Psoas muscle (tissue), 8 donors: ENCODE results near the gene STK39. TPM values are rescaled to one million over a fixed set of nuclear protein-coding genes. Genes with fewer than 3 reads are reported as not detected.

Experiments
- ATAC-seq, 4 donors: fragments of 200-7000 bp; cut with Tn5 transposase; one replicate each; pipeline ENCODE4 v1.9.1; 2020; ENCODE audit warnings: moderate library complexity in 3 of 4, mild to moderate bottlenecking in 2 of 4
- DNase-seq, 2 donors: peaks; one replicate each; pipeline ENCODE4 v3.0.0-alpha.2; 2020
- H3K27ac ChIP-seq: fragments of 200-600 bp; one replicate; pipeline ENCODE4 v1.8.0; 2022
- H3K27me3 ChIP-seq, 3 donors: fragments of 200-600 bp in 1 of 3; one replicate each; pipeline versions ENCODE4 v1.6.1 to v1.8.0; 2013 to 2022; ENCODE audit warnings: low read length in 2 of 3, mild to moderate bottlenecking in 2 of 3, moderate library complexity in 1 of 3; ENCODE audit not compliant: insufficient read depth in 3 of 3
- H3K36me3 ChIP-seq, 2 donors: fragments of 200-600 bp in 1 of 2; one replicate each; pipeline versions ENCODE4 v1.6.1 to v1.8.0; 2013 to 2022; ENCODE audit warnings: low read depth in 1 of 2, mild to moderate bottlenecking in 1 of 2, moderate library complexity in 1 of 2; ENCODE audit not compliant: insufficient read depth in 1 of 2
- H3K4me1 ChIP-seq: fragments of 200-600 bp; one replicate; pipeline ENCODE4 v1.8.0; 2022
- H3K4me3 ChIP-seq: fragments of 200-600 bp; one replicate; pipeline ENCODE4 v1.8.0; 2022; ENCODE audit warnings: mild to moderate bottlenecking
- H3K9me3 ChIP-seq: fragments of 200-600 bp; one replicate; pipeline ENCODE4 v1.8.0; 2022
- WGBS, 3 donors: extraction: QIAGEN DNeasy Blood & Tissue Kit; methylation state at CpG; one replicate each; pipeline versions ENCODE4 v1.1.6 to v1.1.7; 2013; 5-methylcytosine and 5-hydroxymethylcytosine counted together
- intact Hi-C, 2 donors: fragments of 100-400 bp; cut with DNase I; formaldehyde crosslinking; loops; one replicate each; pipeline versions ENCODE4 v1.11.0 to v1.14.2; 2022
- polyA plus RNA-seq, 3 donors: library from polyadenylated mRNA; stranded (reverse); fragments of 200-250 nt; gene quantifications; one replicate each; pipeline ENCODE4 v1.2.3, GENCODE V29; 2013
- total RNA-seq, 4 donors: library from RNA; stranded (reverse); fragmentation: NEBNext Ultra II Directional in 2 of 4; extraction: Animal tissue kit (Norgen Biotek cat#: 25700) in 2 of 4; gene quantifications; one replicate each; pipeline versions ENCODE4 v1.2.1 to v1.2.4, GENCODE V29; 2021 to 2023
- TF ChIP-seq, protein P1 (sequence below): fragments of 200-600 bp; IDR thresholded peaks from one replicate; pipeline ENCODE4 v1.8.0; 2022; ENCODE audit warnings: antibody characterized with exemption
- donor health status: healthy with polysubstance abuse.
- donor health status: DM: no; HTN: no; CAD: no; lungs with moderate emphysema.
- donor health status: Bipolar disorder and iron deficiency.
- donor health status: healthy.
- donor health status: DM: yes; HTN: yes; CAD: no.
- donor health status: DM: no; HTN: no; CAD: no.
- donor health status: DM: no; HTN: no; CAD: no.
- donor health status: DM: yes; HTN: yes; CAD: no.

The STK39 gene
- total and polyA plus RNA-seq, 7 donors: 2.3 to 10.0 (median 4.9) TPM

- ATAC-seq (peak in 2 of 4 donors; percentile 3 to 7), DNase-seq (no peak)
- TF ChIP-seq, protein P1, sequence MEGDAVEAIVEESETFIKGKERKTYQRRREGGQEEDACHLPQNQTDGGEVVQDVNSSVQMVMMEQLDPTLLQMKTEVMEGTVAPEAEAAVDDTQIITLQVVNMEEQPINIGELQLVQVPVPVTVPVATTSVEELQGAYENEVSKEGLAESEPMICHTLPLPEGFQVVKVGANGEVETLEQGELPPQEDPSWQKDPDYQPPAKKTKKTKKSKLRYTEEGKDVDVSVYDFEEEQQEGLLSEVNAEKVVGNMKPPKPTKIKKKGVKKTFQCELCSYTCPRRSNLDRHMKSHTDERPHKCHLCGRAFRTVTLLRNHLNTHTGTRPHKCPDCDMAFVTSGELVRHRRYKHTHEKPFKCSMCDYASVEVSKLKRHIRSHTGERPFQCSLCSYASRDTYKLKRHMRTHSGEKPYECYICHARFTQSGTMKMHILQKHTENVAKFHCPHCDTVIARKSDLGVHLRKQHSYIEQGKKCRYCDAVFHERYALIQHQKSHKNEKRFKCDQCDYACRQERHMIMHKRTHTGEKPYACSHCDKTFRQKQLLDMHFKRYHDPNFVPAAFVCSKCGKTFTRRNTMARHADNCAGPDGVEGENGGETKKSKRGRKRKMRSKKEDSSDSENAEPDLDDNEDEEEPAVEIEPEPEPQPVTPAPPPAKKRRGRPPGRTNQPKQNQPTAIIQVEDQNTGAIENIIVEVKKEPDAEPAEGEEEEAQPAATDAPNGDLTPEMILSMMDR: no peak
- intact Hi-C loops: no loop called here
- Histone ChIP-seq H3K36me3 (no peaks in the 10 kb centered on the region), H3K4me3 (peak overlapping the region; percentile 82), H3K4me1 (no peaks in the 10 kb centered on the region), H3K27me3 (no peaks in the 10 kb centered on the region), H3K9me3 (no peaks in the 10 kb centered on the region), H3K27ac (peak overlapping the region; percentile 63)
- WGBS, 3 donors: 20 to 26% (median 25%) methylated on average over 11 of the region's 11 CpGs
These were observed 1.3 kb downstream of the STK39 start for GRCh38 chr2:168246072-168246482.

- Histone ChIP-seq H3K27ac (no peak overlapping the region), H3K9me3 (no peaks in the 10 kb centered on the region), H3K4me1 (no peaks in the 10 kb centered on the region), H3K4me3 (peak overlapping the region; percentile 12), H3K36me3 (no peaks in the 10 kb centered on the region), H3K27me3 (no peaks in the 10 kb centered on the region)
- no peak for DNase-seq
- no peak for ATAC-seq
- WGBS, 3 donors: 86 to 95% (median 91%) methylated on average over 7 of the region's 7 CpGs
- intact Hi-C loops: no loop called here
- TF ChIP-seq, protein P1: no peak
These were observed 2.1 kb downstream of the STK39 start for GRCh38 chr2:168245074-168245825.

- H3K27me3 ChIP-seq: no peaks in the 10 kb centered on the region
- H3K36me3 ChIP-seq: no peaks in the 10 kb centered on the region
- 43 to 63% (median 48%) methylated on average over 8 of the region's 8 CpGs for WGBS, 3 donors
- no peak for DNase-seq
- no peak overlapping the region for H3K4me3 ChIP-seq
- H3K9me3 ChIP-seq: no peaks in the 10 kb centered on the region
- TF ChIP-seq, protein P1: no peak
- no peak overlapping the region for H3K27ac ChIP-seq
- no peaks in the 10 kb centered on the region for H3K4me1 ChIP-seq
- peak in 1 of 4 donors; percentile 49 for ATAC-seq
- intact Hi-C loops: no loop called here
These were observed 3.1 kb downstream of the STK39 start for GRCh38 chr2:168244318-168244717.

DNA sequence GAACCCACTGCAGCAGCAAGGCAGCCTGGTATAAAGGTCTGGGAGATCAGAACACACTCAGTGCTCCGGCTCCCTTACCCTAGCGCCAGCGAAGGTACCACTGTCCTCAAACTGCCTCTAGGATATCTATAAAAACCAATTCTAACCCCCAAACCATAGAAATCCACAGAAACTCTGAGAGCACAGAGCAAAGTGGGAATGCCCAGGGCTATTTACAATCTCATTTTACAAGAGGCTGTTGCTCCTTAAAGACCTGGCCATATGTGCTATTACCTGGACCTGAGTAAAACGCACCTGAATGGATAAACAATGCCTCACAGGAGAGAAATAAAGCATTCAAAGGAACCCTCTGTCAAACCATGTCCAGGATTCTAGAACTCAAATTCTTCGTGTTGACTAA, 4.3 kb downstream of the STK39 start:
- Histone ChIP-seq H3K27me3 (no peaks in the 10 kb centered on the region), H3K4me3 (no peak overlapping the region), H3K4me1 (no peaks in the 10 kb centered on the region), H3K9me3 (no peaks in the 10 kb centered on the region), H3K27ac (no peak overlapping the region), H3K36me3 (no peaks in the 10 kb centered on the region)
- ATAC-seq (no peak), DNase-seq (no peak)
- 95 to 96% (median 96%) methylated on average over 5 of the region's 5 CpGs for WGBS, 3 donors
- TF ChIP-seq, protein P1: no peak
- intact Hi-C loops: no loop called here

DNA sequence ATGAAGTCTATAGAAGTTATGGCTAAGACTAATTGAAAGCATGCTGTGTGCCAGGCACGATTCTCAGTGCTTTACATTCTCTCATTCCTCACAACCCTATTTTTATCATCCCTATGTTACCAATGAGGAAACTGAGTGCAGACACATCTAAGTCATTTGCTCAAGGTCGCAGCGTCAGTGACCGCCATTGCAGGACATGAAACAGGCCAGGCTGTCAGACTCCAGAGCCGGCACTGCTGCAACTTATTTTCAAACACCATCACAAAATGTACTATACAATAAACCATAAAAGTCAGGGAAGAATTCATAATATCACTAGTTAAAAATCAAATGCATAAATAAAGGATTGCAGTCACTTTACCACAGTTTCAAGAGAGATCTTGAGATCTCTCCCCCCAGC, 5.6 kb downstream of the STK39 start:
- DNase-seq (no peak), ATAC-seq (no peak)
- Histone ChIP-seq H3K36me3 (no peaks in the 10 kb centered on the region), H3K9me3 (no peaks in the 10 kb centered on the region), H3K4me3 (no peak overlapping the region), H3K27ac (no peak overlapping the region), H3K27me3 (no peaks in the 10 kb centered on the region), H3K4me1 (no peaks in the 10 kb centered on the region)
- 88 to 94% (median 93%) methylated on average over 5 of the region's 5 CpGs for WGBS, 3 donors
- intact Hi-C loops: no loop called here
- TF ChIP-seq, protein P1: no peak
